NCI-H2107 (cell line): ENCODE results near the gene UBE2E1.
A peak's percentile ranks its signal among the peaks of the same experiment; 100 is the strongest.

Source experiments
- DNase-seq: peaks from one replicate; lab custom pipeline; 2025; lab: John Stamatoyannopoulos, UW

UBE2E1 gene

GRCh38 chr3:23796518-23796917, 9.2 kb upstream of the UBE2E1 start:
- no peak for DNase-seq

GRCh38 chr3:23797491-23797890, 8.3 kb upstream of the UBE2E1 start:
- no peak for DNase-seq

- no peak for DNase-seq
Observed at GRCh38 chr3:23798456-23798855, 7.3 kb upstream of the UBE2E1 start.

GRCh38 chr3:23798876-23799275, 6.9 kb upstream of the UBE2E1 start:
- no peak for DNase-seq

GRCh38 chr3:23800731-23801130, 5.0 kb upstream of the UBE2E1 start:
- DNase-seq = no peak

- no peak for DNase-seq
Observed at GRCh38 chr3:23804441-23805209, 1.1 kb upstream of the UBE2E1 start.

- DNase-seq = no peak
Observed at GRCh38 chr3:23805210-23805632, 534 bp upstream of the UBE2E1 start.

- DNase-seq = peak; percentile 35
Observed at GRCh38 chr3:23806534-23807423, 1.0 kb downstream of the UBE2E1 start.

- DNase-seq = no peak
Observed at GRCh38 chr3:23807424-23808015, 1.8 kb downstream of the UBE2E1 start.

- DNase-seq = no peak
Observed at GRCh38 chr3:23808525-23808924, 2.8 kb downstream of the UBE2E1 start.

- DNase-seq = no peak
Observed at GRCh38 chr3:23809294-23809693, 3.5 kb downstream of the UBE2E1 start.

GRCh38 chr3:23809840-23810342, 4.1 kb downstream of the UBE2E1 start:
- DNase-seq = no peak

GRCh38 chr3:23810343-23811184, 4.8 kb downstream of the UBE2E1 start:
- no peak for DNase-seq

- DNase-seq = no peak
Observed at GRCh38 chr3:23811185-23811527, 5.4 kb downstream of the UBE2E1 start.

- no peak for DNase-seq
Observed at GRCh38 chr3:23811919-23812318, 6.2 kb downstream of the UBE2E1 start.

GRCh38 chr3:23815879-23816278, 10.1 kb downstream of the UBE2E1 start:
- DNase-seq = no peak

GRCh38 chr3:23816721-23817120, 11.0 kb downstream of the UBE2E1 start:
- DNase-seq = no peak

- no peak for DNase-seq
Observed at GRCh38 chr3:23817508-23818223, 11.9 kb downstream of the UBE2E1 start.

GRCh38 chr3:23819599-23820360, 14.0 kb downstream of the UBE2E1 start:
- DNase-seq = no peak

GRCh38 chr3:23820888-23821287, 15.1 kb downstream of the UBE2E1 start:
- no peak for DNase-seq
